HG03025 (cell line): ENCODE measurements around the gene ADARB2.
"Not testable (repeated sequence)": the region's sequence is repeated elsewhere in the genome, so short reads cannot be mapped to it uniquely, and the experiment has no call there.

Experiments
- ATAC-seq: cut with Tn5 transposase; IDR thresholded peaks from one replicate; pipeline ENCODE4 v1.9.1; 2021; ENCODE audit warnings: mild to moderate bottlenecking, moderate library complexity; ENCODE audit not compliant: unreplicated experiment, low FRiP score

The ADARB2 gene

GRCh38 chr10:1159131-1160061 is 577.9 kb downstream of the ADARB2 start:
- ATAC-seq = no peak

GRCh38 chr10:1158536-1158935 is 578.8 kb downstream of the ADARB2 start:
- ATAC-seq = not testable (repeated sequence)

GRCh38 chr10:1158066-1158465 is 579.3 kb downstream of the ADARB2 start:
- no peak for ATAC-seq

- ATAC-seq = no peak
These were observed 579.8 kb downstream of the ADARB2 start for GRCh38 chr10:1157615-1157933.

GRCh38 chr10:1156921-1157614 is 580.3 kb downstream of the ADARB2 start:
- no peak for ATAC-seq

- ATAC-seq = no peak
These were observed 580.8 kb downstream of the ADARB2 start for GRCh38 chr10:1156616-1156886.

GRCh38 chr10:1155791-1156615 is 581.3 kb downstream of the ADARB2 start:
- no peak for ATAC-seq

GRCh38 chr10:1154531-1155295 is 582.6 kb downstream of the ADARB2 start:
- ATAC-seq = no peak

GRCh38 chr10:1153805-1154351 is 583.4 kb downstream of the ADARB2 start:
- ATAC-seq = no peak

- no peak for ATAC-seq
These were observed 584.0 kb downstream of the ADARB2 start for GRCh38 chr10:1153251-1153763.

GRCh38 chr10:1152386-1153250 is 584.7 kb downstream of the ADARB2 start:
- ATAC-seq = no peak

- ATAC-seq = no peak
These were observed 586.0 kb downstream of the ADARB2 start for GRCh38 chr10:1151076-1152033.

- ATAC-seq = no peak
These were observed 586.7 kb downstream of the ADARB2 start for GRCh38 chr10:1150638-1150955.

- ATAC-seq = no peak
These were observed 587.3 kb downstream of the ADARB2 start for GRCh38 chr10:1149793-1150637.

- ATAC-seq = no peak
These were observed 588.3 kb downstream of the ADARB2 start for GRCh38 chr10:1148855-1149605.

GRCh38 chr10:1147810-1148209 is 589.5 kb downstream of the ADARB2 start:
- no peak for ATAC-seq

GRCh38 chr10:1142596-1142995 is 594.7 kb downstream of the ADARB2 start:
- ATAC-seq = no peak
